GM19438 (cell line): Measurements from ENCODE around the gene DNAL4.

Experiments used
- ATAC-seq: cut with Tn5 transposase; IDR thresholded peaks from one replicate; pipeline ENCODE4 v1.9.1; 2021; ENCODE audit warnings: low read depth; ENCODE audit not compliant: unreplicated experiment

Gene DNAL4

DNA sequence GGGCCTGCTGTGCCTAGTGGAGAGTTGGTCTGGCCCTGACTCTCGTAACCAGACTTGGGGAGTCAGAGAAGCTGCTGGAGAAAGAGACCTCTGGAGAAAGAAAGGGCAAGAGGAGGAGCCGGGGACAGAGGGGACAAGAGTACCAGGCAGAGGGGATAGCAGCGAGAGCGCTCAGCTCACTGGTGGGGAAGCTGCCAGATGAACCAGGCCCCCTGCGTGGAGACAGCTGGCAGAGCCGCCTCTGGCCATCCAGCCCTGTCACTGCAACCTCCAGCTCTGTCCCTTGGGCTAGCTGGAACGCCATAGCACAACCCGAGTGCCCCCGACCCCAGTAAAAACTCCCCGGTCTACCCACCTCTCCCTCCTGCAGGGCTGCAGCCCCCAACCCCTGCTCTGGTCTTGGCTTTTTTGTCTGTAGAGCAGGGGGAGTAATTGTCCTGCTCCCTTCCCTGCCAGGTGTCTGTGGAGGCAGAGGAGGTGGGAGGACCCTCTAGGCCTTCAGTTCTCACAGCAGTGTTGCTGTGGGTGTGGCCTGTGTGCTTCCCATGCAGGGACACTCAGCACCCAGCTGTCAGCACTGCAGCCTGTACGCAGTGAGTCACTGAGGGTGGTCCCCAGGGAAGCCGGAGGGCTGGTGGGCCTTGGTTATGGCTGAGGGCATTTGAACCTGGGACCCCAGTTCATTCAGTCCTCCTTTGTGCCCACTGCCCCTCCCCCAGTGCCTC, 33.3 kb downstream of the DNAL4 start:
- ATAC-seq = no peak

DNA sequence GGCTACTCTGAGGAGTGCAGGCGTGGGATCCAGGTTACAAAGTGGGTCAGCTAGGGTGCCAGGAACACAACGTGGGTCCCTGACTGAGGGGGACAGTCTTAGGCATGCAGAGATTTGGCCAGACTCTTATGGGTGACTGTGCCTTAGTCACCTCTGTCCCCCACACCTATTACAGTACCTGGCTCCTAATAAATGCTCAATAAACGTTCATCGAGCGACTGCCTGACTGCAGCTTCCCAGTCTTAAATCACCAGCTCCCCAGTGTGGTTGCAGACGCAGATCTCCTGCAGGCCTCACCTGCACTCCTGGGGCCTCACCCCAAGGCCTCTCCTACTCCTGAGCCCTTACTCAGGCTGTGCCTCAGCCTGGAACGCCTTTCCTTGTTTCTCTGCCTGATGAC, 34.9 kb downstream of the DNAL4 start:
- ATAC-seq = no peak

DNA sequence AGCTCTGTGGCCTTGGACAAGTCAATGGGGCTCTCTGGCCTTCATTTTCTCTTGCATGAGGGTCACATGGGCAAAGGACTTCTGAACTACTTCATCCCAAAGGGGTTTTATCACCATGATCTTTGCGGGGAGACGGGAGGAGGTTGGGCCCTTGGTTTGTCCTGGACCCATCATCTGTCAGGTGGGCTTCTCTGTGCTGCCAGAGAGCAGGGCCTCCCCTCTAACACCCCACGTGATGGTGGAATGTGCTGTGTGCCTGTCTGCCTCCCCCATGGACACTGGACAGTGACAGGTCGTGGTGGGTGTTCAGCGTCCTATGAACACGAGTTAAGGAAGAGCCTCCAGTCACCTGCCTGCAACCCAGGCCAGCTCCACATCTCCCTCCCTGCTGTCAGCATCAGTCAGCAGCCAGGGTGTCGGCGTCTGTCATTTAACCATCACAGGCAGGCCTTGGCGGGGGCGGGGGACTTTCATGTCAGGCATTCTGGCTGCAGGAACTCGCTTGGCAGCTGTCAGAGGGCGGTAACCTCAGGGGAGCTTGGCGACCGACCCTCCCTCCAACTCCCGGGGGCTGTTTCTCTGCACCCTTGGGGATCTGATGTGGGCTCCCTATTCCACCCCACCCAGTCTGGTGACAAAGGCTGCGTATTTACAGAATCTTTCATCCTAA, 35.5 kb downstream of the DNAL4 start:
- ATAC-seq = no peak

DNA sequence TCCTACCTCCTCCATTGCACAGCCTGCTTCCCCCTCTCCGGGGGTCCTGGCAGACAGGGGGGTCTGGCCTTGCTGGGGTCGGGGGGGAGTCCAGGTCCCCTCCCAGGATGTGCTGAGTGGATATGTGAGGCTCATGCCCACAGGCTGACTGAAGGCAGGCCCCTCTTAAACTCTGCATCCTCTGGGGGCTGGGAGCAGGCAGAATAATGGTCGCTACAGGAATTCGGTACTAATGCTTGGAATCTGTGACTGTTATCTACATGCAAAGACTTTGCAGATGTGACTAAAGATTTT, 36.5 kb downstream of the DNAL4 start:
- no peak for ATAC-seq

DNA sequence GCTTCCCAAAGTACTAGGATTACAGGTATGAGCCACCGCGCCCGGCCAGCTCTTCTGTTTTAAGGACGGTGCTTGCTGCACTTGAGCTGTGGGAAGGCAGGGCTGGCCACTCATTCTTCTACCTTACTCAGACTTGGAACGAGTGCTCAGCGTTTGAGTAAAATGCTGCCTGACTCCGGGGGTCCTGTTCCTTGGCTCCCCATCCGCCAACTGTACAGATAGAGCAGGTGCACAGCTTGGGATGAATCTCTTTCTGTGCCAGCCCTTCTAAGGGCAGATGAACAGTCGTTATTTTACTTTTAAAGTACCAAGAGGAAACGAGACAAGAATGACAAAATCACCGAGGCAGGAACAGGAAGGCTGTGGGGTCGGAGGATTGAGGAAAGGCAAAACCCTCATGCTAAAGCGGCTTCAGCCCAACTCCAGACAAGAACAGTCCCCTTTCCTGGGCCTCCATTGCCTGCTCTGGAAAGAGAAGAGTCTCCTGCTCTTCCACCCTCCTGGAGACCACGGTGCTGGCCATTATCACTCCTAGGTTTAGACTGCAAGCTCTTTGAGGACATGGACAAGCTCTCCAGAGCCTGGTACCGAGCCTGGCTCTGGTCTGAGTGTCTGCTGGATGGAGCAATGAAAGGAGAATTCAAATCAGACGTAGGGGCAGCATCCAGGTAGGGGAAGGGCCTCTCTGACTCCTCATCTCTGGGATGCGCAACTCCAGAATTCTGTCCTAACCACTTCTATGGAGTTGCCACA, 37.1 kb downstream of the DNAL4 start:
- ATAC-seq = no peak

DNA sequence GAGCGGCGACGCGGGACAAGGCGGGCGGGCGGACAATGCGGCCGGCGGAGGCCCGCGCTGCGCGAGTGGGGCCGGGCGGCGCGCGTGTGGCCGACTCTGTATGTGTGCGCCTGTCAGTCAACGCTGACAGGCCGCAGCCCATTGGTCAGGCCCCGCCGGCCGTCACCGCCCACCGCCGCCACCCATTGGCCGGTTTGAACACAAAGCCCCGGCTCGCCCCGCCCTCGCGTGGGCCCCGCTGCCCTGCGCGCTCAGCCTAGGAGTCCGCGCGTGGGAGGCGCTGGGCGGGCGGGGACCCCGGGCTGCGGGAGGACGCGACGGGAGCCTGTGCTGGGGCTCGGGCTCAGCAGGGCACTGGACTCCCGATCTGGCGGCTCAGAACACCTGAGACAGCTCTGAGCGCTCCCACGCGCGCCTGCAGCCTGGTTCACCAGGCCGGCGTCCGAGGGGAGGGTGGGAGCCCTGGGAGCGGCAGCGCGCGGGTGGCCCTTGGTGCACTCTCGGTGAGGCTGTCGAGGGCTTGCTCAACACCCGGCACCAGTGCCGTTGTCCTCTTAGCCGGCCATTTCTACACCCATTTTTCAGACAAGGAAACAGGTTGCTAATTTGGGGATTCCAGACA, 37.9 kb downstream of the DNAL4 start, which contains the start of gene SUN2:
Gene SUN2, minus strand, starts transcription at position 88 of the 622 bp plus-strand sequence. CDS start 3,370 bp downstream, outside the sequence.
- ATAC-seq = peak; percentile 41

DNA sequence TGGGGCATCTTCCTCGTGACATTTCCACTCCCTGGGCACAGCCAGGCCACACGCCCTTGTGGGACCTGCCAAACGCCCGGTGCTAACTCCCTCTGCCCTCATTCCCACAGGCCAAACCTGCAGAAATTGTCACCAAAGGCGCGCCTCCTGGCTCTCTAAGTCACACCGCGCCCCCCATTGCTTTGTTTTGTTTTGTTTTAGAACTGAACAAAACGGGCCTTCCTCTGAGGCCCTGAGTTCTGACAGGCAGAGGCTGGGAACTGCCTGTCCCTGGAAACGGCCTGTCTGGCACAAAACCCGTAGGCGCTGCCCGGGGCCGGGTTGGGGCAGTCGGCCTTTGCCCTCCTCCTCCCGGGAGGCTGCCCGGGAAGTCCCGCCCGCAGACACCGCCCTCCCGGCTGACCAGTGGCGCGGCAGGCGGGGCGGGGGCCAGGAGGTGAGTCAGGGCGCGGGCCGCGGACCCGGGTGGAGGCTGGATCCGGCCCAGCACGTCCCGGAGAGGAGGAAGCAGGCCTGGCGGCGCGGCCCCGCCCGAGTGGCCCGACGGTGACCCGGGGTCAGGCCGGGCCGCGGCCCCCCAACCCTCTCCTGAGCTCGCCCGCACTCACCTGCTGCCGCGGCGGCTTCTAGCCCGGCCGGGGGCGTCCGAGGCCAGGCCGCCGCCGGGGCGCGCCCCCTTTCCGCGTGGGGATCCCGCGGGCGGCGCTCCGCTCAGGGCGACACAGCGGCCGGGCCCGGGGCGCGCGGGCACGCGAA, 38.6 kb downstream of the DNAL4 start:
- ATAC-seq = no peak

DNA sequence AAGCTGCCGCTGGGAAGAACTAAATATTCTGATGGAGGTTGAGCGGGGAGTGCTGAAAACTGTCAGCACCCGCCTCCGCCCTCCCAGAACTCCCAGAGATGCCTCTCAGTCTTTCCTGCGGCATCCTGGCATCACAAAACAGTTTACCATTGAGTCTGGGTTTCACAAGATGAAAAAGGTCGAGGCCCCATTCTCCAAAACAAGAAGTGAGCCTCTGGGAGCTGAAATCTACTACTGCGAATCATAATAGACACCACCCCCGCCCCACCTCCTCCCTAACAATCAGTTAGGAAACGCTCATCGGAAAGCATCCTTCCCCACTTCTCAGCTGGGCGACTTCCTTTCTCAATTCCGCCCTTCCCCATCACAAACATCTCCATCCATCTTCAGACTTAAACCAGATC, 39.2 kb downstream of the DNAL4 start:
- ATAC-seq = no peak

DNA sequence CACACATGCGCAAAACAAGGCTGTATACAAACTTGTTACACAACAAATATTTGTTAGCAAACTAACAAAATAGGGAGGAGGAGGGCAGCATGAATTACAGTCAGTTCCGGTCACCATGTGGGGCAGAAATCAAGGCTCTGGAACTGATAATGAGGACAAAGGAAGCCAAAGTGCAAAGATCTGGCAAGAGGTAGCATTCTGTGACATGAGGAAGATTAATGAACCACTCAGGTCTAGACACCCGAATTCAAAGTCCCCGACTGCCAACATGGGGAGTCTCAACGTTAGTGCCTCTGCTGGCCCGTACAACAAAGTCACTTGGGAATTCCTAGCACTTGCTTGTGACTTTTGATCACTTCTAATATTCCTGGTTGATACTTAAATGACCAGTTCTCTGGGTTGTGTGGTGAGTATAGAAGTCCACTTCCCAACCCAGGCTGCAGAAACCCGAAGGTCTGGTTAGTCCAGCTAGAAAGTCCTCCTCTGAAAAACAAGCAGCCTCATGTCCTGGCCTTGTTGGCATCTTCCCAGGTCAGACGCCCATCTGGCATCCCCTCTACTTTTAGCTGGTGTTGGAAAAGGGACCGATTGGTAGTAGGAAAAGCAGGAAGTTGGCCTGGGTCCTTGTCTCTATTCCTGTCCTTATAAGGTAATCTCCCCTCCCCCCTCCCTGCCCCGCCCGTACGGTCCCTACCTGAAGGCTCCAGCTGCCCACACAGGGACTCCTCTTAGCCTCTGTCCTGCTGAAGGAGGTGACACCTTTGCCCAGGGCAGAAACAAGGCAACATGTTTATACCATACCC, 39.8 kb downstream of the DNAL4 start:
- no peak for ATAC-seq

DNA sequence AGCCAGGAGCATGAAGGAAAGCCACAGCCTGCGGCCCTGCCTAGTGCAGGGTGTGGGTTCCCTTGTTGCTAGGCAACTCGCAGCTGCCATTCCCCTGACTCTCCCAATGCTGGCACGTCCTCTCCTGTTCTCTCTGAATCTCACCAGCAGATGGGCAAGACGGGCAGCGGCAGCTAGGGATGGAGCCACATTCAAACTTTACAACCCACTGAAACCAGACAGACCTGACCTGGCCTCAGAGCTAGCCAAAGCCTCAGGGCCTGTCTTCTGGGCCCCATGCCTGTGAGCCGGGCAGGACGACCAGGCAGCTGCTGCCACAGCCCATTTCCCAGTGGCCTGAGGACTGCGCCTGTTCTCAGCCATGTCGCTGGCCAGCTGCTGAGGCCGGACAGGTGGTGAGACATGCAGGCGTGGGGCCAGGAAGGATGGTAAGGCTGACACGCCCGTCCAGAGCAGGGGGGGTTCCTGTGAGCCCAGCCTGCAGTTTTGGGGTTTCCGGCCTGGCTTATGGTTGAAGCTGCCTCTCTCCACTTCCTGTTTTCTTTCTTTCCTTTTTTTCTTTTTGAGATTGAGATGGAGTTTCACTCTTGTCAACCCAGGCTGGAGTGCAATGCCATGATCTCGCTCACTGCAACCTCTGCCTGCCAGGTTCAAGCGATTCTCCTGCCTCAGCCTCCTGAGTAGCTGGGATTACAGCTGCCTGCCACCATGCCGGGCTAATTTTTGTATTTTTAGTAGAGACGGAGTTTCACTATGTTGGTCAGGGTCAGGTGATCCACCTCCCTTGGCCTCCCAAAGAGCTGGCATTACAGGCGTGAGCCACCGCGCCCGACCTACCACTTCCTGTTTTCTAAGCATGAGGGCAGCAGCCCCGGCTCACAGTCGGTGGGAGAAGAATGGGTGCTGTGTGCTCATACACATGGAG, 42.3 kb downstream of the DNAL4 start:
- ATAC-seq = peak; percentile 64

DNA sequence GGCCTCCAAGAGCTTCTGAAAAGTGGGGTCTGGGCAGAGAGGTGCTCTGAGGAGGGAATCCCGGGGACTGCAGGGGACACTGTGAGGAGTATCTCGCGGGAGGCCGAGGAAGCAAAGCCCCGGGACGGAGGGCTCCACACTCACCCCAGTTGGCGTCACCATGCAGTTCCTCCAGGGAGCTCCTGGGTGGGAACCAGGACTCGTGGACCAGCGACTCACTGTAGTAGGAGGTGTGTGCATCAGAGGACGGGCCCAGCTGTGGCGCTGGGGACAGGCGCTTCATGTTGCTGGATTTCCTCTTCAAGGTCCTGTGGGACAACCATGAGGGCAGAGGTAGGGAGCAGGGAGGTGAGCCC, 42.9 kb downstream of the DNAL4 start:
- ATAC-seq = no peak

DNA sequence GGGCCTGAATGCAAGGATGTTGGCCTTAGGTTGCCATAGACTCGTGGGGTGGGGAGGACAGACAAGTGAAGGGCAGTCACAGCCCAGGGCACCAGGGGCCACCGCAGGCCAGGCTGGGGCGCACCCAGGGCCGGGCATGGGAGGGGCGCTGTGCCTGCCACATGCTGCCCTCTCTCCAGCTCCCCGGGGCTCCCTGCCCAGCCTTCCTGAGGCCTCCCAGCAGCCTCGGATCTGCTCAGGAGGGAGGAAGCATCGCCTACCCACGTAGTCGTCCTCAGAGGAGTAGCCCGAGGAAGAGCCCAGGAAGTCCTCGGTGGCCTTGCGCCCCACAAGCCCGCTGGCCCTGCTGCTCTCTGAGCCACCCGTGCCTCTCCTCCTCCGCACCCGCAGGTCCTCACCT, 43.3 kb downstream of the DNAL4 start:
- no peak for ATAC-seq

DNA sequence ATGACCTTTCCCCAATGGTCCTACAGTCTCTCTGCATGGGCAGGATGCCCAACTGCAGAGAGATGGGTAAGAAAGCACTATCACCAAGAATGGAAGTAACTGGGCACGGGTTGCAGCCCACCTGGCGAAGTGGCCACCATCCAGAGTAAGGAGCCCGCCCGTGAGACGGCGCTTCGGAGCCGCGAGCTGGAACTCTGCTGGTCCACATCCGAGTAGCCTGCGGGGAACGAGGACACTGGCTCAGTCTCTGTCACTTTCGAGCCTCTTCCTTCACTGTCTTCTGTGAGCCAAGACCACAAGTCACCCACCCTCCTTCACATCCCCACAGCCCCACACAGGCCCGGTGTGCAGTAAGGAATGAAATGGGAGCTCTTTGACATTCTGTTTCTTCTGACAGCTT, 43.8 kb downstream of the DNAL4 start:
- no peak for ATAC-seq

DNA sequence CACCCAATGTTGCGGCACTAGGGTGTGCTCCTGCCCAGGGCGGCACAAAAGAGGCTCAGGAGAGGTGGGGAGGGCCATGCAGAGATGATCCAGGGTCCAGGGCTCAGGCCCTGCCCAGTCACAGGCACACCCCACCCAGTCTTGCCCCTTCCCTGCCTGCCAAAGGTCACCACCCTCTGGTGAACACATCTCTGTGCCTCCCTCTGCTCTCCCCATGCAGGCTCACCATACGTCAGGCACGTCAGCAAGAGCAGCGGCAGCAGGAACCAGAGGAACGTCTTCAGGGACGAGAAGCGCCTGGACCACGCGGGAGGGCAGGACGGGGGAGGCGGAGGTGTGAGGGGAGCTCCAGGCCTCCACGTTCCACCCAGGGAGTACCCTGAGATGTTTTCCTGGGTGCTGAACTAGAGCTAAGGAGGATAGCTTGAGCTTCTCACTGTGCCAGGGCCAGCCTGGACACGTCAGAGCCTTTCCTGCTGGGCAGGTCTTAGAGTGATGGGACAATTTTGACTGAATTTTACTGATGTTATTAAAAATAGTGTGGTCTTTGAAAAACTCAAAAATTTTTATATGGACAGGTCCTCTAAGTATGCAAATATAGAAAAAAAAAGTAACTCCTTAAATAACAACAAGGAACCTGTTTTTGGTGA, 45.3 kb downstream of the DNAL4 start:
- no peak for ATAC-seq

DNA sequence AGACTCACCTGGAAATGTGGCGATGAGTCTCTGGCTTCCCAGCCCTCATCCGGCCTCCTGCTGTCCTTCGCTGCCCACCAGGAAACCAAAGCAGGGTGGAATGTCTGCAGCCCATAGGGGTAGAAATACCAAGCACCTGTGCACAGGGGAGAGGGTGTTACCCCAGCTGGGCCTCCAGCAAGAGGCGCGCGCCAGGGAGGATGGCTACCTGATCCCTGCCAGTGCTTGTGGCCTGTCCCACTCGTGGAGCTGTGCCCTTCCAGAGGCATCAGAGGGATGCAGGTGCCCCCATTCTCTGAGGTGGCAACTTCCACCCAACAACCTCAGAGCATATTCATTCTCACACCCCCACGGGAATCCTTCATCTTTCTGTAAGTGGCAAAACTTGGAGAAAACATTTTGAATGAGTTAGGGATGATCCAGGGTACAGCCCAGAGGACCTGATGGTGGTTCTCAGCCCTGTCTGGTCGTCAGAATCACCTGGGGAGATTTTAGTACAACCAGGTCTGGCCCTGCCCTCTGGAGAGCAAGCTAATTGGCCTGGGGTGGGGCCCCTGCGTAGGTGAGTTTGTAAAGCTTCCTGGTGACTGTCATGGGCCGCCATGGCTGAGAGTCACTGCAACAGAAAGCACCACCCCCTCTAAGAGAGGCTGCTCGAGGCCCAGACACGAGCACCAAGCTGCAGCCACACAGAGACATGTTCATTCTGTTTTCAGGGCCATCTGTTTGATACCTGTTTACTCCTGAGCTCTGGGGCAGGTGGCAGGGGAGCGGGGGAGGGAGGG, 48.1 kb downstream of the DNAL4 start:
- no peak for ATAC-seq

DNA sequence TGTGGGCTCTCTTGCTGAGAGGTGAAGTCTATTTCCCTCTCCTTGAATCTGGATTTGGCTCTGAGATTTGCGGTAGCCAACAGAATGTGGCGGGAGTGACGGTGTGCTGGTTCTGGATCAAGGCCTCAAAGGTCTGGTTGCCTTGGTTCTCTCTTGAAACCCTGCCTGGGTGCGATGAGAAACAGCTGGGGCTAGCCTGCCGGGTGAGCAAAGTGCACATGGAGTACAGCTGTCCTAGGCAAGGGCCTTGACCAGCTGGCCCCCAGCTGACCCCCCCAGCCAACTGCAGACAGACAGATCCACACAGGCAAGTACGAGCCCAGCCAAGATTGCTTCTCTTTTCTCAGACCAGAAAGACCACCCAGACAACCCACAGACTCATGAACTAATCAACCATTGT, 49.0 kb downstream of the DNAL4 start:
- ATAC-seq = no peak

DNA sequence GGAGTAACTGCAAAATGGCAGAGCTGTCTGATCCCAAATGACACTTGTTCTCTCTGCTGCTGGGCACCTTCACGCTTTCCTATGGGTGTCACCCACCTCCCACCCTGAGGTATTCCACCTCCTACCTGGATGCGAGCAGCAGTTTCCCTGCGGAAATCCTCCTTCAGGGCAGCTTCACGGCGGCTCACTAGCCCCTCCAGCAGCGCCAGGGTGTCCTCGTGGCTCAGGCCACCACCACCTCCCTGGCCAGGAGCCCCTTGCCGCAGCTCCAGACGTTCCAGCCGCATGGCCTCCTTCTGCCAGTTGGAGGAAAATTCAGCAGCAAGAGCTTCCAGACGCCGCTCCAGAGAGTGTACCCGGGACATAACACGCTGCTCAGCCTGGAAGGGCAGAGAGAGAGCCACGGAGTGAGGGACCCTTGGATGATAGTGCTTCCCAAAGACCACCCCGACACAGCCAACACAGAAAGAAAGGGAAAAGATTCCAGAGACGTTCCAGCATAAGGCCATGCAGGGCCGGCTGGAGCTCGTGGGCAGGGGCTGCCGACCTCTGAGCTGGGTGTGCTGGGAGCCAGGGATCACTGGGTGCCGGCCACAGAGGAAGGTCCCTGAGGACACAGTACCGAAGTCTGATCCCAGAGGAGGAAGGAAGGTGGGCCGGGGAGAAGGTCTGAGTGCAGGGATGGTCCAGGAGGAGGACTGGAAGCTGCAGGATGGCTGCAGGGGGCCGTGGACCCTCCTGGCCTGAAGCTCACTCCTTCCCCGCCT, 51.6 kb downstream of the DNAL4 start:
- ATAC-seq = no peak
